LoVo (cell line): ENCODE results near the gene ESR1.
"Not testable (repeated sequence)": the region's sequence is repeated elsewhere in the genome, so short reads cannot be mapped to it uniquely, and the experiment has no call there.

Experiments used
- DNase-seq: peaks from one replicate; pipeline ENCODE4 v3.0.0-alpha.2; 2016; ENCODE audit warnings: low spot score

Gene ESR1

DNA sequence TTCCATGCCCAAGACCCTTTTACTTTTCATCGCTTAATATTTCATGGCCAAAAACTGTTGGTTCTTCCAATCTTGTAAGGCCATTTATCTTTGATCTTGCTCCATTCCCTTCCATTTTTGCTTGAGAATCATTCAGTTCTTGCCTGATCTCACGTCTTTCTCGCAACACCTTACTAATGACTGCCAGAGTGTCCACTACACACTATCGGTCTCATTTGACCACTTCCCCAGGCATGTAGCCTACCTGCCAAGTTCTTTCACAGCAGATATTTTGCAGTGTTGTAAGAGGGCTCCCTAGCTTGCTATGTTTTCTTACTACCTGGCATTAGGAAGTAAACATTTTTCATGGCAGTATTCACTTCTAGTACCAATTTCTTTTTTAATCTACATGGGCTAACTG lies 248.0 kb downstream of the ESR1 start:
- no peak for DNase-seq

DNA sequence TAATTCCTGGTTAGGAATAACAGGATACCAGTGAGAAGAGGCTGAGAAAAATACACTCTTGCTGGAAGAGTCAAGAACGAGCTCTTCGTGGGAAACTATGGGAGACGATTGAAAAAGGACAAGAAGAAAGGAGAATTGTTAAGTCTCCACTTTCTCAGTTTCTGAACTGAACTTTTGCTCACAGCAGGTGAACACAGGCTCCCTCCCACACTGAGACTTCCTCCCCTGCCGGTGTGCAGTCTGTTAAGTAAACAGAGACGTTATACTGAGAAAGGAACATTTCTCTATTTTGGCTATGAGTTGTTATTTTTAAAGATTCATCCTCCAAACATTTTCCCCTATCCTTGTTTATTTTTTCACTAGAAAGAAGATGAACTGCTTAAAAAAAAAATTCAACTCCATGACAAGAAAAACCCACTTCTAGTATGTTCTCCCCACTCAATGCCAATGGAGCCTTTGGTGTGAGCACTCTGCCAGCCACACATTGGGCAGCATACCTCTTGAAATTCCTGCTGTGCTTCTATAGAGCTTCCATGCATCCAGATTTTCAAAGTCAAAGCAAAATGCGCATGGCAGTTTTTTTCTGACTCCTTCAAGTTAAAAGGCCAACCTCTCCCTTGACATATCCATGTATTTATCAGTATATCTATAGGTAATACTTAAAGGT lies 250.5 kb downstream of the ESR1 start:
- no peak for DNase-seq

DNA sequence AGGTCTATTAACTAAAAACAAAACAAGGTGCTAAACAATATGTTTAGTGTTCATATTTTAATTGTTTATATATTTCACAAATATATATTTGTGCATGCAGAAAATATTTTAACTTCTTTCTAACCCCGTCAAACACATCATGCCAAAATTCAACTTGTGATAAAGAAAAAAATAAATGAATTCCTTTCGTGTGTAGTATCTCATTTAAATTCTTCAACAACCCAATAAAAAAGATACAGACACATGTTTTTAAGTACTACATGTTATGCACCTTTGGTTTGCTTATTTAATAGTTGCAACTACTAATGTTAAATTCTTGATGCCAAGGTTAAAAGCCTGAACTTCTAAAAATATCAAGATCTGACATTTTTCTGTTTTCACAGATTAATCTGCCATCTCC lies 252.4 kb downstream of the ESR1 start:
- no peak for DNase-seq

DNA sequence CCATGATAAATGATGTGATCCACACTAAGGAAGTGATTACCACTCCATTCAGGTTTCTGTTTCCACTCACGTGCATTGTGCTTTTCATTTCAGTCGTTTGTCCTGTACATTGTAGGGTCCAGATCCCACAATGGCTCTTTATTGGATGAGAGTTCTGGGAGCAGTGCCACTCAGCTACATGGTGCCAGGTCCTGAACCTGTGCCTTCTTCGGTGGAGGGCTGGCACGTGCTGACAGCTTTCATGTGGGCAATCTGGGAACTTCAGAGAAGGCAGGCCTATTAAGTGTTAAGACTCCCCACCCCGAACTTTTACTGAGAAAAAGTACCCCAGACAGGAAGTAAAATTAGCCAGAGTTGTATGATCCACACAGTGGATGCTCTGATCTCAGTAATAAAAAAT lies 255.0 kb downstream of the ESR1 start:
- DNase-seq, result no peak

DNA sequence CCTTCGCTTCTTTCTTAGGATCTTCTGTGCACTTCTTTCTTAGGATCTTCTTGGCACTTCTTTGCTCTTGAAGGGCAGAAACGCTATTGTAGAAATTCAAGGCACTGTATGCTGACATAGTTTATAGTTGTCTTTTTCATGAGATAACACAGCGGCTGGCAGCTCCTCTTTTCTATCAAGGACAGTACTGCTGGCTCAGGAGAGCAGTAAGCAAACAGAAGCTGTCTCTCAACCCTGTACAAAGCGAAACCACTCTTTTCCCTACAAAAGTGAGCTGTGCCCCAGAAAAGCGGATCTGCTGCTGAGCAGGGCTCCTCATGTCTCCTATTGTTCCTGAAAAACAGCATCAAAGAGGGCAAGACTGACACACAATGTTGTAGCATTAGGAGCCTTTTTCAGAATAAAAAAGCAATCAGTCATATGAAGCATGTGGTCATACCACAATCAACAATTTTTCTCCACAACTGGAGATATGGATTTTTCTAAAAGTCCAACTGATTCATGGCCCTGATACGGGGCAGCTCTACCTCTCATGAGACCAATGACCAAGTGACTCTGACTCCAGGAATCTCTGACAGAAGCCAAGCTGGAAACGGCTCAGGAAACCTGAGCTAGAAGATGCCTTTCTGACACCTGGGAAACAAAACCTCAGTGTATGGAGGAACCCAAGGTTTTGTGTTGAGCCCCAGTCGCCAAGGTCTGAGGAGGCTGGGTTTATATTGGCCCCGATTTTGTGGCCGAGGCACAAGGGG lies 255.9 kb downstream of the ESR1 start:
- no peak for DNase-seq

DNA sequence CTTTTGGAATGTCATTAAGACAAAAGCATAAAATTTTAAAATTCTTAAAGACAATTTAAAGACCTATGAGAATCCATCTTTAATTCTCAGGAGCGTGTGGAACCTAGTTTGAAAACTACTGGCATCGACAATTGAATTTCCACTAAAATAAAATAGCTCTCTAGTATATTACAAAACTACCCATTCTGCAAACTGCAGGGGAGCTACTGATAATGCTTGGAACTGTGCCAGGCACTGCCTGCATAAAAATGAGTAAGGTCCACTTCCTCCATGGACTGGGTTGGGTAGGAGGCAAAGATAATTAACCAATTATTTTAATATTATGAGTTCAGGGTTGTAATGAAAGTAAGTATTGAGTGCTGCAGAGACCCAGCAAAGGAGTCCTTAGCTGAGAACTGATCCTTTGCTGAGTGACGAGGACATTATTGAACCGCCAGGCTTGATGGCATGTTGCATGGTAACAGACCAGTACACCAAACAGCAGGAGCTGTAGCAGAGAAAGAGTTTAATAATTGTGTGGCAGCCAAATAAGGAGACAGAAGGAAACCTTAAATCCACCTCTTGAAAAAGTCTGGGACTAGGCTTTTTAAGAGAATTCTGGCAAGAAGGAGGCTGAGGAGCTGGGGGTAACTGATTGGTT lies 261.3 kb downstream of the ESR1 start:
- DNase-seq, result no peak

DNA sequence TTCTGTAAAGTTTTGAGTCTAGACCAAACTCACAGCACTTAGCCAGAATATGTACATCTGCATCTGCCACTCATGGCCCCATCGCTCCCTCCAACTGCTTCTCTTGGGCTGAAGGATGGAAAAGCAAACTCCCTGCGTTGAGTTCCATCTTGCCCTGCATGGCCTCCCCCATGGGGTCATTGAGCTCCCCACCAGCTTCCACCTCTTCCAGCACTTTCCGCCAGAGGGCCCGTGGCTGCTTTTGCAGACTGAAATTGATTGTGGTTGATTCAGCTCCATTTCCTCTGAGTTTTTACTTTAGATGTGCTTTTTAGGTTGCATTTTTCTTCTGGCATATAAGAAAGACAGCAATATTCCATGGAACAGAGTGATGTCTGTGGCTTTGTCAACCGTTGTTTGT lies 263.1 kb downstream of the ESR1 start:
- no peak for DNase-seq

DNA sequence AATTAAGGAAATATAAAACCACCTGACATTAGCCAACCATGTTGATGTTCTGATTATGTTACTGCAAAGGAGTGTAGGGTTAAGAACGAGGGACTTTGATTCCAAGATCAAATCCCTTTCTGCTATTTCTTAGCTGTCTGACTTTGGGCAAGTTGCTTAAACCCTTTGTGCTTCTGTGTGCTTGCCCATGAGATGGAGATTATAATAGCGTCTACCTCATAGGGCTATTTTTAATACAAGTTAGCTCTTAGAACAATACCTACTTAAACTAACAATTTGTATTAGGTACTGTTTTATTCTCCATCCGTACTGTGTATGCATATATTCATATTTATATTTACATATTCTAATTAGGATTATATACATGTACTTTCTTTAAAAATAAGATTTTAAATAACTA lies 263.8 kb downstream of the ESR1 start:
- DNase-seq, result no peak

DNA sequence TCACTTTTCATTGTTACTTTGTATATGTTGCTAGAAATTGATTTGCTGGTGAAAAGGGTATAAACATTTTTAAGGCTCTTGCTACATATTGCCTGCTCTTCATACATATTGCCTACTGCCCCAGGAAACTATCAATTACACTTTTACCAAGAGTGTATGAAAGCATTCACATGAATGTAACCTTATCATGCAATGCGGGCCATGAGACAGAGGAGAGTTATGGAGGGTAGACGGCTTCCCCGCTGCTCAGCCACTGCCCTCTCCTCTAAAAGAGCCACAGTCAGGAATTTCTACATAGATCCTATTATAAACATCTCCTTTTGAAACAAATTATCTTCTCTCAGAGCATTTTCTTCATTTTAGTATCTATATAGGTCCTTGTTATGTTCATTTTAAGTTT lies 264.4 kb downstream of the ESR1 start:
- no peak for DNase-seq

DNA sequence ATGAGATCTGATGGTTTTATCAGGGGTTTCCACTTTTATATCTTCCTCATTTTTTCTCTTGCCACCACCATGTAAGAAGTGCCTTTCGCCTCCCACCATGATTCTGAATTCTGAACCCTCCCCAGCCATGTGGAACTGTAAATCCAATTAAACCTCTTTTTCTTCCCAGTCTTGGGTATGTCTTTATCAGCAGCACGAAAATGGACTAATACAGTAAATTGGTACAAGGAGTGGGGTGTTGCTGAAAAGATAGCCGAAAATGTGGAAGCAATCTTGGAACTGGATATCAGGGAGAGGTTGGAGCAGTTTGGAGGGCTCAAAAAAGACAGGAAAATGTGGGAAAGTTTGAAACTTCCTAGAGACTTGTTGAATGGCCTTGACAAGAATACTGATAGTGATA lies 268.8 kb downstream of the ESR1 start:
- DNase-seq, result not testable (repeated sequence)

DNA sequence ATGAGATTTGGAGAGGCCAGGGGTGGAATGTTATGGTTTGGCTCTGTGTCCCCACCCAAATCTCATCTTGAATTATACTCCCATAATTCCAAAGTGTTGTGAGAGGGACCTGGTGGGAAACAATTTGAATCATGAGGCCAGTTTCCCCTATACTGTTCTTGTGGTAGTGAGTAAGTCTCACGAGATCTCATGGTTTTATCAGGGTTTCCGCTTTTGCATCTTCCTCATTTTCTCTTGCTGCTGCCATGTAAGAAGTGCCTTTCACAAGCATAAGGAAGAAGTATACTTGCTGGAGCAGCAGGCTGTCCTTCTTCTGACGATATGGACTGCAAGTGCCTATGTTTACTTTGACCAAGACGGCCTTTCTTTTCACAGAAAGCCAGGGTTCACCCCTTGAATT lies 270.5 kb downstream of the ESR1 start:
- DNase-seq, result no peak

DNA sequence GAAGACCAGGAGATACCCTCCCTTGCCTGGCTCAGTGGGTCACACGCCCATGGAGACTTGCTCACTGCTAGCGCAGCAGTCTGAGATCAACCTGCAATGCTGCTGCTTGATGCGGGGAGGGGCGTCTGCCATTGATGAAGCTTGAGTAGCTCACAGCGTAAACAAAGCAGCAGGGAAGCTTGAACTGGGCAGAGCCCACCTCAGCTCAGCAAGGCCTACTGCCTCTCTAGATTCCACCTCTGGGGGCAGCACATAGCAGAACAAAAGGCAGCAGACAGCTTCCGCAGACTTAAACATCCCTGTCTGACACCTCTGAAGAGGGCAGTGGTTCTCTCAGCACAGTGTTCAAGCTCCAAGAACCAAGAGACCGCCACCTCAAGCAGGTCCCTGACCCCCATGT lies 271.3 kb downstream of the ESR1 start:
- no peak for DNase-seq

DNA sequence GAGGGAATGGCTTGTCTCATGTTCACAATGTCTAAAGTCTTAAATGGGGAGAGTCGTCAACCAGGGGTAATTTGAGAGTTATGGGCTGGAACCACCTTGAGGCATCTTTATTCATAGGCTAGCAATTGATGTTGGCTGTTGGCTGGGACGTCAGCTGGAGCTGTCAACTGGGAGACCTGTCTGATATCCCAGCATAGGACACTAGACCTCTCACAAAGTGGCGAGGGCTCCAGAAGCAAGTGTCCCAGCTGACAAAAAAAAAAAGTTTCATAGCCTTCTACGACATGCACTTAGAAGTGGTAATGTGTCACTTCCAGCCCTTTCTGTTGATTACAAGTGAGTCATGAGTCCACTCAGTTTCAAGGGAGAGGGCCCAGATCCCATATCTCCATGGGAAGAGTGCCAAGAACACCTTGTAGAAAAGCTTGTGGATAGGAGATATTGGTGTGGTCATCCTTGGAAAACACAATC lies 278.0 kb downstream of the ESR1 start:
- peak; percentile 54 for DNase-seq

DNA sequence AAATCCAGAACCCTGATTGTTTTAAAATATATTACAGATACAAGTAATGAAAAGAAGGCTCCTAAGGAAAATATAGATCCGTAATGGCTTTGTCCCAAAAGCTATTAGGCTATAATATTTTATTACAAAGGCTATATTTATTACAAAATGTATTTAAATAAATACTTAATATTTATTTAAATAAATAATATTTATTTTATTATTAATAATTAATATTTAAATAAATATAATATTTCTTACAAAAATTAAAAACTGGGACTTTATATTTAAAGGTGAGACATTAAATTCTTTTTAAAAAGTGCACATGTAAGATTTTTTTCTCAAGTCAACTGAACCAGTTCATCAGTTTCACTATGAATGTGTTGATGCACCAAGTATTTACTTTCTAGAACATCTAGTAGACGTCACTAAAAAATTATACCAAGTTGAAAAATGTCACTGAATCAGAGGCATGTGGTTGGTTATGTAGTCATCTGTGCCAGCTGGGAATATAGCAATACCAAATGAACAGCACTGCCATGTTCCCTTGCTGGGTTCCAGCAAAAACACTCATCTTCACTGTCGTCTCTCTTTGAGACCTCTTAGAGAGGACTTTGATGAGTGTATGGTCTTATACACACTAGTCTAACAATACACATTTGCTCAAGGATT lies 278.9 kb downstream of the ESR1 start:
- DNase-seq, result no peak

DNA sequence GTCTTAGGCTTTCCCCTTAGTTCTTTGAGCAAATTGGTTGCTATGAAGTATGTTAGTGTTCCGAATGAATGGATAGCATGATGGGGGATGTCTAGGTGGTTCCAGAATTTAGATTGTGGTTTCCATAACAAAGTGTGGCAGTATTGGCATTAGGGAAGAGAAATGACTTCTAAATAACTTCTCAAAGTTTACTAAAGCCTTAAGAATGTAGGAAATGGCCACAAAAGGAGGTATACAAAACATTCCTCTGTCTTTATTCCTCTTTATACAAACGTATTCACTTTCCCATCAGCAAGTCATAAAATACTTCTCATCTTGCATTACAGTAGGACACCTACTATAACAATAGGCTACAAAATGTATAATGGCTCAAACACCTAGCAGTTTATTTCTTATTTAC lies 279.6 kb downstream of the ESR1 start:
- no peak for DNase-seq

DNA sequence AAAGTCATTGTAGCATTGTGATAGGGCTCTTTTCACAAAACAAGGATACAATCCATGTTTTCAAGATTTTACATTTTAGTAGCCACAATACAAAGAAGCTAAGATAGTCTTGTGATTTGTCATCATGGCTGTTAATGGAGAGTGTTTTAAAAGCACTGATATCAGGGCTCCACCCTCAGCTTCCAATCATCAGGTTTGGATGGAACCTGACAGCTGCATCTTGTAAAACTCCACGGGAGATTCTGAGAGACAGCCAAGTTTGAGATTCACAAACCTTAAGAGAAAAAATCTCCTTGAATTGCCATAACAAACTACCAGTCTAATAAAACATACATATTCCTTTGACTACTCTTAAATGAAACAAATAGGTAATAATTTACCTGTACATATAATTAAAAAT lies 280.2 kb downstream of the ESR1 start:
- no peak for DNase-seq

DNA sequence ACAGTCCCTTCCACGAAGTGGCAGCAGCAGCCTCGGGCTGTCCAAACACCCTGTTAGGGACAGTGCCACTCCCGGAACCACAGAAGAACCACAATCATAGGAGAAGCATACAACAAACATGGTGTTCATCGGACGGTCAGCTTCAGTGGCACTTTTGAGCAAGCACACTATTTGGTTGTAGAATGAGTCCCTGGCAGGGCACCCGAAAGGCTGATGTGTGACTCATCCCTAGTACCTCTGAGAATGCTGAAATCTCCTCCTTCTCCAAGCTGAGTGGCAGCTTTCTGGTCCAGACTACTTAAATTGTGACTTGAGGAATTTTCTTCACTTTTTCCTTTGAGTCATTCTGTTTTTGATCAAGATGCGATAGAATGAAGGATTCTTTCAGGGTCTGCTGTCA lies 282.5 kb downstream of the ESR1 start:
- no peak for DNase-seq

DNA sequence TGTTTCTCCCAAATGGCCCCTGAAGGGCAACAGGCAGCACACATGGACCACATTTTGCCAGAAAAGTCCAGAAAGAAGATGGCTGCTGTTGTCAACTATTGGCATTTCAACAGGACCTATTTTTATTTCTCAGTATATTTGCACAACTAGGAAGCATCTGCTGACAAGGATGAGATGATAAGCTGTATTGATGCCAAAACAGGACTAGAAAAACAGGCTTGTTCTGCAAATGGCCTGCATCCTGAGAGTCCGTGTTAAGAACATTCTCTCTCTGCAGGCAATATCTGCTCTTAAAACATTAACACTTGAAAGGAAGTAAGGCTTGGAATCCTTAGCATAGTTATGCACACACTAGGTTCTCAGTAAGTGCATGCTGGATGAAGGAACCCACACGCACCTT lies 283.7 kb downstream of the ESR1 start:
- DNase-seq, result no peak

DNA sequence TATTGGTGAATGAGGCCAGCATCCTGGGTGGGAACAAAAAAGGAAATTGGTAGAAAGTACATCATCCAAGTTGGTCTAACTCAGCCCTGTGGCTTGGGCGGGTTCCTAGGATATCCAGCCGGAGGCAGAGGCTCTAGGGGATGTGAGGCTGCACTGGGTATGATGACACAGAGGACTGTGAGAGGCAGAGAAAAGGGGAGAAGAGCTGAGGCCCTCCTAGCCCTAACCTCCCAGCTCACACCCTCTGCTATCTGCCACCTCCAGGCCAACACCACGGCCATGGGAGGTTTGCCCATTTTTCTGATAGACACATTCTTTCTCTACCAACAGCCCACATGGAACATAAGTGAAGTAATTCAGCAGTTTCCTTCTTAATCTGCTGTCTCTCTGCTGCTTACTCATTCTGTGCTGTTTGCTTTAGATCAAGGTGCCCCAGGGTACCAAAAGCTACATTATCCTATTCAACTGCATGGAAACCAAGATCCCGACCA lies 284.4 kb downstream of the ESR1 start:
- DNase-seq, result no peak

DNA sequence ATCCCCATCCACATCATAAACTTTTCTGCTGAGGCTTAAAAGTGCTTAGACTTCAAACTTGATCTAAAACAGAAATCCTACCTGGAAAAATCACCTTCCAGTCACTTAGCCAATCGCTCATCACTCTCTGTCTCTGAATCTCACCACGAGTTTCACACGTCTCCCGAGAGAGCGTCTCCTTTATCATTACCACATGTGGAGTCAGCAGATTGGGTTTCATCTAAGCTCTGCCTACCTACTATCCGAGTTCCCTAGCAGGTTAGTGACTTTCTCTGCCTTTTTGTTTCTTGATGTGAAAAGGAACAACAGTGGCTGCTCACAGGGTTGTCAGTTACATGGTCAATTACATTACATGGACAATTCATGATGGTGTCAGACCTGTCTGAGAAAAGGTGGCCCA lies 286.2 kb downstream of the ESR1 start:
- DNase-seq, result no peak

DNA sequence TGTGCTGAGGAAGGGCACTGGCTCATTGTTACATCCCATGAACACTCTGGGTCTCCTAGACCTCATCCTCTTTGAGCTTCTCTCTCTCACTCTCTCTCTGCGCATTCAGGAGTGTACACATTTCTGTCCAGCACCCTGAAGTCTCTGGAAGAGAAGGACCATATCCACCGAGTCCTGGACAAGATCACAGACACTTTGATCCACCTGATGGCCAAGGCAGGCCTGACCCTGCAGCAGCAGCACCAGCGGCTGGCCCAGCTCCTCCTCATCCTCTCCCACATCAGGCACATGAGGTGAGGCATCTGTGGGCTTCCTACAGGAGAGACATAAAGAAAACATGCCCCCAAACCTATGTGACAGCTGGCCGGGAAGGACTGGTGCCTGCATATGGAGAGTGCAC lies 286.8 kb downstream of the ESR1 start:
- no peak for DNase-seq

DNA sequence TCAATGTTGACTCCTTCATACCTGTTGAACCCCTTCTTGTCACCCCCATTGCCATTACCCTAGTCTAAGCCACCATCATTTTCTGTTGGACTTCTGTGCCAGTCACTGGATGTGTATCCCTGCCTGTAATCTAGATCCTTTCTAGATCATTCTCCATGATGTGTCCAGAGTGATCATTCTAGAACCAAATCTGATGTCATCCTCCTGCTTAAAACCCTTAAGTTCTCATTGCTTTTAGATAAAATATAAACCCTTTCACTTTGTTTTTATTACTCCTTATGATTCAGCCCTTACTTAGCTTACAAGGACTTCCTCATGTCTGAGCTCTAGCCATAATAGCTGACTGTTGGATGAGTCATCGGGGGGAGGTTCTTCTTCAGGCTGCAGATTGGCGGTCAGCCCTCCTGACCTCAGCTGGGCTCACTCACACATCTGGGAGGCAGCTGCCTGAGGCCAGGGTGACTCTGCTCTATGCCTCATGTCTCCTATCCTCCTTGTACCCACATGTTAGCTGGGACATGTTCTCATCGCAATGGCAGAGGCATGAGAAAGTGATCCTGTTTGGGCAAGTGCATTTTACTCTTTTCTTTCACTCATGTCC lies 287.6 kb downstream of the ESR1 start:
- peak; percentile 86 for DNase-seq
